ENCODE results near the gene JMJD4. TPM values are rescaled to one million over a fixed set of nuclear protein-coding genes. Genes with fewer than 3 reads are reported as not detected.

The JMJD4 gene, protein sequence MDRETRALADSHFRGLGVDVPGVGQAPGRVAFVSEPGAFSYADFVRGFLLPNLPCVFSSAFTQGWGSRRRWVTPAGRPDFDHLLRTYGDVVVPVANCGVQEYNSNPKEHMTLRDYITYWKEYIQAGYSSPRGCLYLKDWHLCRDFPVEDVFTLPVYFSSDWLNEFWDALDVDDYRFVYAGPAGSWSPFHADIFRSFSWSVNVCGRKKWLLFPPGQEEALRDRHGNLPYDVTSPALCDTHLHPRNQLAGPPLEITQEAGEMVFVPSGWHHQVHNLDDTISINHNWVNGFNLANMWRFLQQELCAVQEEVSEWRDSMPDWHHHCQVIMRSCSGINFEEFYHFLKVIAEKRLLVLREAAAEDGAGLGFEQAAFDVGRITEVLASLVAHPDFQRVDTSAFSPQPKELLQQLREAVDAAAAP
- total RNA-seq = 20.6 to 26.4 TPM (median 20.8 TPM) in 3 replicates

- peaks cover 26% of the 10 kb centered on the region for H3K4me1 Mint-ChIP-seq
- H3K27ac Mint-ChIP-seq = peak within 1 kb of the TSS; percentile 84
- peaks cover 4% of the 10 kb centered on the region for H3K36me3 Mint-ChIP-seq
- no peak for TF ChIP-seq CTCF (IDR thresholded peaks at IDR 0.05; ENCODE audit: unreplicated experiment)
- H3K27me3 Mint-ChIP-seq (ENCODE audit: low read depth) = no peaks in the 10 kb centered on the region
- H3K9me3 Mint-ChIP-seq = no peaks in the 10 kb centered on the region
- DNase-seq (ENCODE audit: low spot score in 2 of 2, unreplicated experiment in 2 of 2) = peak; percentile 85 to 97
- H3K4me3 Mint-ChIP-seq = peak within 1 kb of the TSS; percentile 87
Observed at GRCh38 chr1:227734856-227735538, at the start of gene JMJD4, which contains the start of gene SNAP47. TSS of gene JMJD4 (minus strand) at chr1:227735302. CDS start at chr1:227735273, 29 bp downstream. TSS of gene SNAP47 (plus strand) at chr1:227735435. CDS start at chr1:227747737, 12,302 bp downstream.

DNA sequence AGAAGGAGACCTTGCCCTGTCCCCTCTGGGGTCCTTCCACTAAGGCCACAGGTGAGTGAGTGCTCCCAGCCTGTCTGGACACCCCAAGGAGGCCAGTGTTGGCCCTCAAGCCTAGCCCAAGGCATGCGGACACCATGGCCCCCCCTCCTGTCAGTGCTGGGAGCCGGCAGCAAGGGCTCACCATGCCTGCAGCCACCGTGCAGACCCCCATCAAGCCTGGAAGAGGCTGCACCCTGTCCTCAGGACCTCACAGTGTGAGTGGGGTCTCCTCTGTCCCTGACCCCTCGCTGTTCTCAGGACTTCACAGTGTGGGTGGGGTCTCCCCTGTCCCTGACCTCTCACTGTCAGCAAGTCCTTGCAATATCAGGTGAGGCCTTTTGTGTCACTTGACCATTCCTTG is 47.1 kb upstream of the JMJD4 start:
- Mint-ChIP-seq H3K4me1 (peaks cover 4% of the 10 kb centered on the region), H3K27me3 (ENCODE audit: low read depth) (peaks cover 13% of the 10 kb centered on the region), H3K4me3 (no peak overlapping the region), H3K9me3 (no peaks in the 10 kb centered on the region), H3K27ac (no peak overlapping the region), H3K36me3 (no peaks in the 10 kb centered on the region)
- peak in 1 of 2 experiments; percentile 21 for DNase-seq (ENCODE audit: low spot score in 2 of 2, unreplicated experiment in 2 of 2)
- TF ChIP-seq CTCF (IDR thresholded peaks at IDR 0.05; ENCODE audit: unreplicated experiment) = no peak

DNA sequence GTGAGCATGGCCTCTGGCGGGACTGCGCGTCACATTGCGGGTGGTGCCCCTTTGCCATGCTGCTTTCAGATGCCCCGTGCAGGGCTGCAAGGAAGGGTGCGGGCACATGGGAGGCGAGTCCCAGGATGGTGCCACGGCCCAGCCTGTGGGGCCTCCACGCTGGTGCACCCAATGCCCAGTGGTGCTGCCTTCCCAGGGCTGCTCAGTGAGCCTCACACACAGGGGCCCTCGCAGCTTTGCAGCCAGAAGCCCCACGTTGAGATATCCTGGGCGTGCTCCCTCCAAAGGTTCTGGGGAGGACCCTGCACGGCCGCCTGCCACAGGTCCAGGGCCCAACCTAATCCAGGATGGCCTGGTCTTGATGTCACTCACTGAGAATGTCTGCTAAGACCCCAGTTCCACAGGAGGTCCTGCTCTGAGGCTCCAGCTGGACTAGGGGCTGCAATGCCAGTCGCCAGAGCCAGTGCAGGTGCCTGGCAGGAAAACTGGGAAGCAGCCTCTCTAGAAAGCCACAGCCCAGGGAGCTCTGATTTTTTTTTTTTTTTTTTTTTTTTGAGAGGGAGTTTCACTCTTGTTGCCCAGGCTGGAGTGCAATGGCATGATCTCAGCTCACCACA is 46.3 kb upstream of the JMJD4 start:
- no peak overlapping the region for H3K4me3 Mint-ChIP-seq
- no peaks in the 10 kb centered on the region for H3K36me3 Mint-ChIP-seq
- no peaks in the 10 kb centered on the region for H3K9me3 Mint-ChIP-seq
- peaks cover 8% of the 10 kb centered on the region for H3K27me3 Mint-ChIP-seq (ENCODE audit: low read depth)
- DNase-seq (ENCODE audit: low spot score in 2 of 2, unreplicated experiment in 2 of 2) = peak in 1 of 2 experiments; percentile 36
- no peaks in the 10 kb centered on the region for H3K4me1 Mint-ChIP-seq
- H3K27ac Mint-ChIP-seq = no peak overlapping the region
- no peak for TF ChIP-seq CTCF (IDR thresholded peaks at IDR 0.05; ENCODE audit: unreplicated experiment)

DNA sequence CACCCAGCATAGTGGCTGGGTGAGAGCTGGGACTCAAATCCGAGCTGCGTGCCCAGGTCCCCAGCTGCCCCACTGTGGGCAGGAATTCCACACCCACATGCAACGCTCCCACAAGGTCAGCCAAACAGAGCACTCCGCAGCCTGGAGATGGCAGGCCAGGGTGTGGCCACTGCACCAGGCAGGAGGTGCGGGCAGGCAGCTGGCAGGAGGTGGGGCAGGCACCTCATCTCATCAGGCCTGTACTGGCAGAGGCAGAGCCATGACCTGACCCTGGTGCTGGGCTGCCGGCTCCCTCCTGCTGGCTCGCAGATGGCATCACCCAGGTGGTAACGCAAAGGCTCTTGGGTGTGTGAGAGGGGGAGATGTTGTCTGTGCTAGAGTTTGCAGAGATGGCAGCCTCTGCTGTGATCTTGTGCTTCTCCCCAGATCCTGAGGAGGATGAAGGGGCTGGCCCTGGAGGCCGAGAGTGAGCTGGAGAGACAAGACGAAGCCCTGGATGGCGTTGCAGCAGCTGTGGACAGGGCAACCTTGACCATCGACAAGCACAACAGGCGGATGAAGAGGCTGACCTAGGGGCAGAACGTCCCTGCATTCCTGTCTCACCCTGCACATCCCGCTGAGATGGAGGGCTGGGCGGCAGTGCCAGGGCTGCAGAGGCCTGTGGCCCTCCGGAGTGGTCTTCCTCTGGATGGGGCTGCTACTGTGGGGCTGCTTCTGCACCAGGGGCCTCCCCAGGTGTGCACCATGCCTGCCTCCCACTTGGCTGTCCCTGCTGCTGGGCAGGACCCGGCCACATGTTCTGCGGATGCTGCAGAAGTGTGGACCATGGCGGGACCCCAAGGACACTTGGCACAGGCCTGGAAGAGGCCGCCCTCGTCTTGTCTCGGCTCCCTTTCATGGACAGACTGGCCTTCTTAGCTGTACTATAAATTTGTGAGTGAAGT is 45.3 kb upstream of the JMJD4 start:
- DNase-seq (ENCODE audit: low spot score in 2 of 2, unreplicated experiment in 2 of 2) = peak in 1 of 2 experiments; percentile 26
- Mint-ChIP-seq H3K27ac (no peak overlapping the region), H3K9me3 (no peaks in the 10 kb centered on the region), H3K4me1 (no peaks in the 10 kb centered on the region), H3K4me3 (no peak overlapping the region), H3K36me3 (no peaks in the 10 kb centered on the region), H3K27me3 (ENCODE audit: low read depth) (peaks cover under 1% of the 10 kb centered on the region)
- TF ChIP-seq CTCF (IDR thresholded peaks at IDR 0.05; ENCODE audit: unreplicated experiment) = no peak

DNA sequence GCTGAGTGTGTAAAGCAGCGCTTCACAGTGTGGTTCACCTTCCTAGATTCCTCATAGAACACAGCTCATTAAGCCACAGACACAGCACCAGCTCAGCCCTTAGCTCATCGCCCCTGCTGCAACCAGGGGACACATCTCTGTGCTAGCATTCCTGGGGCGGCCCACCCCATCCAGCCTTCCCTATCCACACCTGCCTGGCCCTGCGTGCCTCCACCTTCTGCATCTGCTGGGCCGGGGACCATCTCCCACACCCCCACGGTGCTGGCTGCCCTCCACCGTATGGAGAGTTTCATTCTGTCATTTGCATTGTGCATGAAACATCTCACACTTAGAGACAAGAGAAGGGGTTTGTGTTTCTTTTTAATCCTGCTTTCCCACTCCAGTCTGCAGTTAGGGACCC is 44.6 kb upstream of the JMJD4 start:
- Mint-ChIP-seq H3K4me1 (no peaks in the 10 kb centered on the region), H3K27me3 (ENCODE audit: low read depth) (no peaks in the 10 kb centered on the region), H3K27ac (no peak overlapping the region), H3K4me3 (no peak overlapping the region), H3K9me3 (no peaks in the 10 kb centered on the region), H3K36me3 (no peaks in the 10 kb centered on the region)
- peak in 1 of 2 experiments; percentile 24 for DNase-seq (ENCODE audit: low spot score in 2 of 2, unreplicated experiment in 2 of 2)
- TF ChIP-seq CTCF (IDR thresholded peaks at IDR 0.05; ENCODE audit: unreplicated experiment) = no peak
